ENCODE data around the gene GTPBP8.

GRCh38 chr3:112979244-112979832, 11.4 kb upstream of the GTPBP8 start:
- TF ChIP-seq CTCF (IDR thresholded peaks at IDR 0.05; ENCODE audit: insufficient read depth, low read depth, low read length) (peak; percentile 73), EZH2 (IDR thresholded peaks at IDR 0.05; ENCODE audit: insufficient read depth, low read length) (no peak)

Data from astrocyte (in vitro differentiated cells and primary cell).